GM23248 (cell line): ENCODE data around the gene SUN1.

Experiments used
- EZH2 ChIP-seq: fragments of 200-600 bp; sonication (generic); IDR thresholded peaks from 2 replicates; pipeline ENCODE4 v1.6.1; 2018; ENCODE audit warnings: antibody characterized with exemption, mild to moderate bottlenecking; ENCODE audit not compliant: insufficient read depth, poor library complexity, severe bottlenecking
- EZH2phosphoT487 ChIP-seq: fragments of 200-600 bp; sonication (generic); IDR thresholded peaks from 2 replicates; pipeline ENCODE4 v1.6.1; 2018; ENCODE audit warnings: antibody characterized with exemption, moderate library complexity, mild to moderate bottlenecking, low read depth; ENCODE audit not compliant: insufficient read depth

GRCh38 chr7:889025-889390, 56.7 kb downstream of the SUN1 start:
- TF ChIP-seq EZH2phosphoT487 (no peak), EZH2 (no peak)
